BE2C (cell line): Measurements from ENCODE around the gene DMXL1.
"Not testable (repeated sequence)": the region's sequence is repeated elsewhere in the genome, so short reads cannot be mapped to it uniquely, and the experiment has no call there.

Source experiments
- DNase-seq: peaks from one replicate; pipeline ENCODE4 v3.0.0-alpha.2; 2020
- H3K27me3 ChIP-seq: fragments of 250-450 bp; sonication (Bioruptor Pico); 2 replicates; pipeline ENCODE4 v1.5.1; 2020; ENCODE audit warnings: mild to moderate bottlenecking
- H3K36me3 ChIP-seq: fragments of 250-450 bp; sonication (Bioruptor Pico); 2 replicates; pipeline ENCODE4 v1.5.1; 2020; ENCODE audit warnings: mild to moderate bottlenecking
- H3K4me1 ChIP-seq: fragments of 250-450 bp; sonication (Bioruptor Pico); 2 replicates; pipeline ENCODE4 v1.5.1; 2020
- H3K4me3 ChIP-seq: 2 replicates; pipeline ENCODE4 v1.5.1; 2011; ENCODE audit warnings: low read depth, low read length
- H3K9me3 ChIP-seq: fragments of 250-450 bp; sonication (Bioruptor Pico); 2 replicates; pipeline ENCODE4 v1.5.1; 2020
- CTCF ChIP-seq: IDR thresholded peaks from 2 replicates; pipeline ENCODE4 v1.5.1; 2012; ENCODE audit warnings: mild to moderate bottlenecking, low read depth, low read length

The DMXL1 gene

GRCh38 chr5:119074419-119074818, 3.5 kb downstream of the DMXL1 start:
- Histone ChIP-seq H3K9me3 (no peaks in the 10 kb centered on the region), H3K4me1 (no peaks in the 10 kb centered on the region), H3K4me3 (no peak overlapping the region), H3K27me3 (no peaks in the 10 kb centered on the region), H3K36me3 (no peaks in the 10 kb centered on the region)
- DNase-seq, result no peak
- TF ChIP-seq CTCF, result no peak

GRCh38 chr5:119075269-119075668, 4.4 kb downstream of the DMXL1 start:
- H3K9me3 ChIP-seq, H3K4me1 ChIP-seq, H3K36me3 ChIP-seq, H3K4me3 ChIP-seq, H3K27me3 ChIP-seq, DNase-seq: not testable (repeated sequence)

- Histone ChIP-seq H3K4me3 (no peak overlapping the region), H3K36me3 (no peaks in the 10 kb centered on the region), H3K9me3 (no peaks in the 10 kb centered on the region), H3K4me1 (no peaks in the 10 kb centered on the region), H3K27me3 (no peaks in the 10 kb centered on the region)
- TF ChIP-seq CTCF, result no peak
- no peak for DNase-seq
Observed at GRCh38 chr5:119076080-119076479, 5.2 kb downstream of the DMXL1 start.

GRCh38 chr5:119077444-119077843, 6.6 kb downstream of the DMXL1 start:
- Histone ChIP-seq H3K9me3 (no peaks in the 10 kb centered on the region), H3K4me1 (no peaks in the 10 kb centered on the region), H3K4me3 (no peak overlapping the region), H3K36me3 (no peaks in the 10 kb centered on the region), H3K27me3 (no peaks in the 10 kb centered on the region)
- DNase-seq, result no peak
- no peak for TF ChIP-seq CTCF

GRCh38 chr5:119078071-119078846, 7.4 kb downstream of the DMXL1 start:
- Histone ChIP-seq H3K4me3 (no peak overlapping the region), H3K27me3 (no peaks in the 10 kb centered on the region), H3K4me1 (no peaks in the 10 kb centered on the region), H3K9me3 (no peaks in the 10 kb centered on the region), H3K36me3 (no peaks in the 10 kb centered on the region)
- no peak for DNase-seq
- no peak for TF ChIP-seq CTCF

- no peaks in the 10 kb centered on the region for H3K4me1 ChIP-seq
Observed at GRCh38 chr5:119078861-119079260, 8.0 kb downstream of the DMXL1 start.

More at GRCh38 chr5:119078861-119079260, 8.0 kb downstream of the DMXL1 start:
- TF ChIP-seq CTCF, result no peak
- Histone ChIP-seq H3K36me3 (no peaks in the 10 kb centered on the region), H3K9me3 (no peaks in the 10 kb centered on the region), H3K4me3 (no peak overlapping the region), H3K27me3 (no peaks in the 10 kb centered on the region)
- no peak for DNase-seq
